GM12864 (cell line): ENCODE measurements around the gene RB1.

Source experiments
- DNase-seq: peaks from one replicate; pipeline ENCODE4 v3.0.0-alpha.2; 2011; ENCODE audit warnings: low read depth
- H3K4me3 ChIP-seq: 2 replicates; pipeline ENCODE4 v1.5.1; 2011; ENCODE audit warnings: mild to moderate bottlenecking, low read depth, low read length, control low read depth
- CTCF ChIP-seq: IDR thresholded peaks from 2 replicates; pipeline ENCODE4 v1.5.1; 2011; ENCODE audit warnings: low read depth, mild to moderate bottlenecking, moderate library complexity, low read length, control low read depth, inconsistent platforms; ENCODE audit errors: missing control alignments

Gene RB1

GRCh38 chr13:48496271-48497161 lies 193.0 kb downstream of the RB1 start:
- no peak for DNase-seq
- no peak overlapping the region for H3K4me3 ChIP-seq
- no peak for TF ChIP-seq CTCF

GRCh38 chr13:48497669-48498068 lies 194.1 kb downstream of the RB1 start:
- no peak for TF ChIP-seq CTCF
- DNase-seq: no peak
- H3K4me3 ChIP-seq: no peak overlapping the region

- no peak for TF ChIP-seq CTCF
- H3K4me3 ChIP-seq: no peak overlapping the region
- DNase-seq: peak; percentile 71
These were observed 197.2 kb downstream of the RB1 start for GRCh38 chr13:48500652-48501197.

GRCh38 chr13:48501705-48502104 lies 198.2 kb downstream of the RB1 start:
- TF ChIP-seq CTCF: no peak
- no peak overlapping the region for H3K4me3 ChIP-seq
- DNase-seq: peak; percentile 60

- no peak for DNase-seq
- H3K4me3 ChIP-seq: no peak overlapping the region
- no peak for TF ChIP-seq CTCF
These were observed 199.2 kb downstream of the RB1 start for GRCh38 chr13:48502601-48503319.

- H3K4me3 ChIP-seq: no peak overlapping the region
- DNase-seq: no peak
- TF ChIP-seq CTCF: no peak
These were observed 201.1 kb downstream of the RB1 start for GRCh38 chr13:48504606-48505005.
